GM13977 (cell line): ENCODE results near the gene MCM5.
"Not testable (repeated sequence)": the region's sequence is repeated elsewhere in the genome, so short reads cannot be mapped to it uniquely, and the experiment has no call there.

ENCODE experiments used
- DNase-seq: peaks from one replicate; pipeline ENCODE4 v3.0.0; 2012; ENCODE audit warnings: low spot score
- in situ Hi-C: fragments of 300-500 bp; cut with MboI; formaldehyde crosslinking; loops from one replicate; pipeline ENCODE4 v1.12.0; 2022; ENCODE audit warnings: low sequenced_read_pairs, low pct_unique_long_range_greater_than_20kb, mixed read lengths, inconsistent platforms; ENCODE audit not compliant: unreplicated experiment
- TF ChIP-seq, protein P1 (sequence below): IDR thresholded peaks from 2 replicates; pipeline ENCODE4 v1.5.1; 2012; ENCODE audit warnings: mild to moderate bottlenecking, control low read depth; ENCODE audit not compliant: insufficient read depth; ENCODE audit errors: extremely low read depth, missing control alignments

MCM5 gene

DNA sequence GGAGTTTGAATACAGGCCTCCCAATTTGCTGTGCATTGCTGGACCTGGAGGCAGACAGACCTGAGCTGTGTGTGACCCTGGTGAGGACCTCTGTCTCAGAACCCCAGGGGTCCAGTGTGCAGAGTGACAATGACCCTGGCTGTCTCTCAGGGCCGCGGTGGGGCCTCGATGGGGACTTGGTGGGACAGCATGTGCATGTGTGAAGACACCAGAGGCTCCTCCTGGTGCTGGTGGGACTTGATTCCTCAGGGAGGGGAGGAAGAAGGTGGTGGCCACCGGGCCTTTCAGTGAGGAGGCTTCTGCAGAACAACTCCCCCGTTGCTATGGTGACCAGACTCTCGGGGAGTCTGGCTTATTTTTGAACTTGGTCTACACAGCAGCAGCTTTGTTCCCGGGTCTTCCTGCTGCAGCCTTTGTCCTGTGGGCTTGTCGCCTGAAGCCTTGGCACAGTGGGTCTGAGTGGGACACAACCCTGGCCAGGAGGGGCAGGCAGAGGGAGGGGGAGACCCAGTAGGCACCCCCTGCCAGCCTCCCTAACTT, 35.3 kb downstream of the MCM5 start:
- in situ Hi-C loops = no loop called here
- DNase-seq = no peak

DNA sequence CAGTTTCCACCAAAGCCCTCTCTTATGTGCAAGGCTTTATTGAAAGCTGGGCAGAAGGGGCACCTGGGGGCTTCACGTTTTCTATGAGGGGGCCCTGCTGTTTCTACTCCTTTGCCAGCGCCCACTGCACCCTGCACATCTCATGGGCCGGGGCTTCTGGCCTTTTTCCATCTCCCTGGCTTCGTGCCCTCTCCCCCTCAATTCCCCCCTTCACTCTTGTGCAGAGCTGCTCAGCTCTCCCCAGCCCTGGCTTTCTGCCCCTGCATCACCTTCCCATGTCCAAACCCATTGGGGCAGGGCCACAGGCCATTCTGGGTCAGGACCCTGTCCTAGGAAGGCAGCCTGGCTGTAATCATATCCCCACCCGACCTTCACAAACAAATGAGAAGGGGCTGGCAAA, 36.5 kb downstream of the MCM5 start:
- TF ChIP-seq, protein P1, sequence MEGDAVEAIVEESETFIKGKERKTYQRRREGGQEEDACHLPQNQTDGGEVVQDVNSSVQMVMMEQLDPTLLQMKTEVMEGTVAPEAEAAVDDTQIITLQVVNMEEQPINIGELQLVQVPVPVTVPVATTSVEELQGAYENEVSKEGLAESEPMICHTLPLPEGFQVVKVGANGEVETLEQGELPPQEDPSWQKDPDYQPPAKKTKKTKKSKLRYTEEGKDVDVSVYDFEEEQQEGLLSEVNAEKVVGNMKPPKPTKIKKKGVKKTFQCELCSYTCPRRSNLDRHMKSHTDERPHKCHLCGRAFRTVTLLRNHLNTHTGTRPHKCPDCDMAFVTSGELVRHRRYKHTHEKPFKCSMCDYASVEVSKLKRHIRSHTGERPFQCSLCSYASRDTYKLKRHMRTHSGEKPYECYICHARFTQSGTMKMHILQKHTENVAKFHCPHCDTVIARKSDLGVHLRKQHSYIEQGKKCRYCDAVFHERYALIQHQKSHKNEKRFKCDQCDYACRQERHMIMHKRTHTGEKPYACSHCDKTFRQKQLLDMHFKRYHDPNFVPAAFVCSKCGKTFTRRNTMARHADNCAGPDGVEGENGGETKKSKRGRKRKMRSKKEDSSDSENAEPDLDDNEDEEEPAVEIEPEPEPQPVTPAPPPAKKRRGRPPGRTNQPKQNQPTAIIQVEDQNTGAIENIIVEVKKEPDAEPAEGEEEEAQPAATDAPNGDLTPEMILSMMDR = no peak
- in situ Hi-C loops = no loop called here
- DNase-seq = no peak

More for the DNA sequence above, 35.3 kb downstream of the MCM5 start:
- TF ChIP-seq, protein P1 = no peak

DNA sequence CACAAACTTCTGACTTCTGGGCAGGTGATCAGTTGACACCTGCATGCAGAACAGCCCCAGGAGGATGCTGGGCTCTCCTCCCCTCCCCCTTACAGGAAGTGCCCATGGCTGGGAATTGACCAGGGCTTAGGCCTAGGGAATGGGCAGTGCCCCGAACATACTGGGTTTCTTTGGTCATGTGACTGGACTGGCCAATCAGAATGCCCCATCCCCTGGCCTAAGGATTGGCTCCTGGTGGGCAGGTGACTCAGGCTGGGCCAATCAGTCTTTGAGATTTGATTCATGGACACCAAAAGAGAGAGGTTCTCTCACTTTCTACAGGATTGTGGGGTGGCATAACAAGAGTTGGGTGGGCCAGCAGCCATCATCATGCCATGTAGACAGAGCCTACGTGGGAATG, 37.1 kb downstream of the MCM5 start:
- peak; percentile 45 for DNase-seq
- in situ Hi-C loops = no loop called here

DNA sequence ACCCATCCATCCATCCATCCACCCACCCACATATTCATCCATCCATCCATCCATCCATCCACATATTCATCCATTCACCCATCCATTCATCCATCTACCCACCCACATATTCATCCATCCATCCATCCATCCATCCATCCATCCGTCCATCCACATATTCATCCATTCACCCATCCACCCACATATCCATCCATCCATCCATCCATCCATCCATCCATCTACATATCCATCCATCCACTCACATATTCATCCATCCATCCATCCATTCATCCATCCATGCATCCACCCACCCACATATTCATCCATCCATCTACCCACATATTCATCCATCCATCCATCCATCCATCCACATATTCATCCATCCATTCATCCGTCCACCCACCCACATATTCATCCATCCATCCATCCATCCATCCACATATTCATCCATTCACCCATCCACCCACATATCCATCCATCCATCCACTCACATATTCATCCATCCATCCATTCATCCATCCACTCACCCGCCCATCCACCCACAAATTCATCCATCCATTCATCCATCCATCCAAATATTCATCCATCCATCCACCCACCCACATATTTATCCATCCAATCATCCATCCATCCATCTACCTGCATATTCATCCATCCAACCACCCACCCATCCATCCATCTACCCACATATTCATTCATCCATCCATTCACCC, 38.9 kb downstream of the MCM5 start:
- in situ Hi-C loops, DNase-seq: not testable (repeated sequence)

More for the DNA sequence above, 37.1 kb downstream of the MCM5 start:
- TF ChIP-seq, protein P1 = no peak

DNA sequence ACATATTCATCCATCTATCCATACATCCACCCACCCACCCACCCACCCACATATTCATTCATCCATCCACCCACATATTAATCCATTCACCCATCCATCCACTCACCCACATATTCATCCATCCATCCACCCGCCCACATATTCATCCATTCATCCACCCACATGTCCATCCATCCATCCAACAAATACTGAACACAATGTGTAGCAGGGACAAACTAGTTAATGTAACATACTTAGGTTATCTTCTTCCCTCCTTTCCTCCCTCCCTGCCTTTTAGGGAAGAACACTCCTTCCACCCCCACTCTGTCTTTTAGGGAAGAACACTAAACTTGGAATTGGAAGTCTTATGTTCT, 39.4 kb downstream of the MCM5 start:
- no peak for DNase-seq
- TF ChIP-seq, protein P1 = no peak
- in situ Hi-C loops = no loop called here

DNA sequence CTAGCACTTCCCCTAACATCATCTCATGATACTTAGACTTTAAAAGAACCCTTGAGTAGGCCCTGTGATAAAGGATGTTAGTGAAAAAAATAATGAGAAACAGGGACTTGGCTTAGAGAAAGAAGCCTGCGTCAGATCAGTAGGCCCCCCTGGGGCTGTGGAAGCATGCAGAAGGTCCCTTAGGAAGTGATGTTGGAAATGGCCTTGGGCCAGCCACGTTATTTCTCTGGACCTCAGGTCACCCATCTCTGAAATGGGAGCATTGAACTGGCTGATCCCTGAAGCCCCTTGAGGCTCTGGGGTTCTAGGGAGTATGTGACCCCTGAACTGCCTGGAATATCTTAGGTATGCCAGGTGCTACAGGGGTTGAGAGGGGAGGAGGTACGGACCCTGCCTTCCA, 40.2 kb downstream of the MCM5 start:
- TF ChIP-seq, protein P1 = no peak
- no peak for DNase-seq
- in situ Hi-C loops = no loop called here

DNA sequence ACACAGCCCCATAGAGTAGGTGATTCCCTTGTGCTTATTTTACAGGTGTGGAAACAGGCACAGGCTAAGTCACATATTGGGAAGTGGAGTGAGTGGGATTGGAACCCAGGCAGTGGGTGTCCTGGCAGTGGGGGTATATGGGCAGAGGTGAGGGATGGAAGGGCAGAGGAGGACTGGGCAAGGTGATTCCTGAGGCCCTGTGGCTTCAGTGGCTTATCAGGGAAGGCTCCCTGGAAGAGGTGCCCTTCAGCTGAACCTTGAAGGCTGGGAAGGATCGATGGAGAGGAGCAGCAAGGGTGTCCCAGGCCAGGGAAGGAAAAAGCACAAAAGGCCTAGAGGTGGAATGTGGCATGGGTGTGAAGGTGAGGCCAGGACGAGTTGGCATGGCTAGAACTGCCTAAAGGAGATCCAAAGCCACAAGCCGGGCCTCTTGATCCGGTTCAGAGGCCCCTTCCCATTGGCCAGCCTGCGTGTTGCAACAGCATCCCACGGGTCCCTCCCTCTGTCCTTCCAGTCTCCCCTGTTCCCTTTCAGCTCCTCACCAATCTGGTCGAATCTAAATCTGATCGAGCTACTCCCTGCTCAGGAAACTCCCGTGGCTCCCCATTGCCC, 41.7 kb downstream of the MCM5 start:
- in situ Hi-C loops = no loop called here
- TF ChIP-seq, protein P1 = no peak
- no peak for DNase-seq
